Measurements from ENCODE around the gene SLC48A1.
"Not testable (repeated sequence)": the region's sequence is repeated elsewhere in the genome, so short reads cannot be mapped to it uniquely, and the experiment has no call there.

SLC48A1 gene

DNA sequence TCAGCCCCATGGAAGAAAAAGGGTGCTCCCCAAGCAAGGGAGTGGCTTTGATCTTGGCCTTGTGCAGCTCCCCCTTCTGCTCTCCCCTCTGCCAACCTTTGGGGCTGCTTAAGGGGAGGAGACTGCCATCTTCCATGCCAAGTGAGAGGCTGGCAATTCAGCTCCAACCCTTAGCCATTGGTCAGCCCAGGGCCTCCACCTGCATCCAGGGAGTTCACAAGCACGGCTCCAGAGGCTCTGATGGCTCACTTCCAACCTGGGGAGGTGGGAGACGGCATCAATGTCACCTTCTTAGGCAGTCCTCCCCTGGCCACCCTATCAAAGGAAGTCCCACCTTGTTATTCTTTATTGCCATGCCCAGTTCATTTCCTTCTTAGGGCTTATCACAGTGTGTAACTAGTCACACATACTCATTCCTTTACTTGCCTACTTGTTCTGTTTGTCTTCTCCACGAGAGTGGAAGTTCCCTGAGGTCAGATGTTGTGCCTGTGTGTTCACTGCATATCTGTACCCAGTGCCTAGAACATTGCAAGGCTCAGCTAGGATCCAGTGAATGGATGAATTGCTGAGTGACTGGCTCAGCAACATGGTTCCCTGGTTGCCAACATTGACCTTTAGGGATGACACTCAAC, 41.6 kb downstream of the SLC48A1 start:
- no peak for DNase-seq

DNA sequence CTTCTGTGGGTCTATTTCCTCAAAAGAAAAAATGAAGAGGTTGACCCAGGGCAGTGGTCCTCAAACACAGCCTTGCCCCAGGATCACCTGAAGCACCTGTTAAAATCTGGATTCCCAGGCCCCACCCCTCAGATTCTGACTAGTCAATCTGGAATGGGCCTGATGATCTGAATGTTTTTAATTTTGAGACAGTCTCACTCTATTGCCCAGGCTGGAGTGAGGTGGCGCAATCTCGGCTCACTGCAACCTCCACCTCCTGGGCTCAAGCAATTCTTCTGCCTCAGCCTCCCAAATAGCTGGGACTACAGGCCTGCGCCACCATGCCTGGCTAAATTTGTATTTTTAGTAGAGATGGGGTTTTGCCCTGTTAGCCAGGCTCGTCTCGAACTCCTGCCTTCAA, 42.4 kb downstream of the SLC48A1 start:
- DNase-seq: not testable (repeated sequence)

GRCh38 chr12:47816403-47817271, 43.6 kb downstream of the SLC48A1 start:
- no peak for DNase-seq

DNA sequence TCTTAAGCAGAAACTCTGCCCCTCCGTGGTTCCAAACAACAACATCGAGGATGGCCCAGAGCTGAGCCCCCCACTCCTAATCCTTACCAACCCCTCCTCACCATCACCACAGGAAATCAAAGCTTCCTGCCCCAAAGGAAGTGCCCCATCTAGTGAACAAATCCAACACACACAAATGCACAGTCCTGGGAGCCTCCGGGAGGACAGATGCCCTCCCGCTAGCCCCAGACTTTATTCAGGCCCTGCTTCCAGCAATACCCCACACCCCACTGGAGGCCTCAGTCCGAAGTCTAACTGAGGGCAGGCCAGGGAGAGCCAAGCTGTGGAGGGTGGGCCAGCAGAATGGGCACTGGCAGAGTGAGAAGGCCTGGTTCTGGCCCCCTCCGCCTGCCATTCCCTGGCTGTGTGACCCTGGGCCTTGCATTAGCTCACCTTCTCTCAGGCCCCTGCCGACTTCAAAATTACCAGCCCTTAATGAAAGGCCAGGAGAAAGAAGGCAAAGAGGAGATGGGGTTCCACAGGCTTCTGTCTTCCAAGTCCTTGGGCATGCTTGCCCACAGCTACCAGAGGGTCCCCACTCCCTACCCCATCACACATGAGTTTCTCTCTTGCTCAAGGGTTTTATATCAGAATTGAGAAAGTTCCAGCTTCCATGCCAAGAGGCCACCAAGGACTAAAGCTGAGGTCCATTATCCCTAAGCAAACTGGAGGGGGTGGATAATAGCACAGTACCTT, 44.4 kb downstream of the SLC48A1 start:
- no peak for DNase-seq

DNA sequence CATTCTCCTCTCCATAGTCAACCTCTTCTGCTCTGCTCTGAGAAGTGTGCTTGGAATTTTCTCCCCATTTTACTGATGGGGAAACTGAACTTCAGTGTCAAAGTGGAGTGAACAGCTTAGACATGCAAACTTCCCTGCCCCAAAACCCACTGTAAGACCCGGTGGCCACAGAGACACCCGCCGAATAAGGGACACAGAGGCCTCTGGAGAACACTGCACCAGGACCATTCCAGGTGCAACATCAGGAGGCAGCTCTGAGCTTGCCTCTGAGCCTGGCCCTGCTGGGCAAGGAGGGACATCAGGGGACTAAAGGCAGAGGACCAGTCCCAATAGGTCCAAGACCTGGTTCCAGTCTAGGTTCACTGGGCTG, 45.0 kb downstream of the SLC48A1 start:
- no peak for DNase-seq

DNA sequence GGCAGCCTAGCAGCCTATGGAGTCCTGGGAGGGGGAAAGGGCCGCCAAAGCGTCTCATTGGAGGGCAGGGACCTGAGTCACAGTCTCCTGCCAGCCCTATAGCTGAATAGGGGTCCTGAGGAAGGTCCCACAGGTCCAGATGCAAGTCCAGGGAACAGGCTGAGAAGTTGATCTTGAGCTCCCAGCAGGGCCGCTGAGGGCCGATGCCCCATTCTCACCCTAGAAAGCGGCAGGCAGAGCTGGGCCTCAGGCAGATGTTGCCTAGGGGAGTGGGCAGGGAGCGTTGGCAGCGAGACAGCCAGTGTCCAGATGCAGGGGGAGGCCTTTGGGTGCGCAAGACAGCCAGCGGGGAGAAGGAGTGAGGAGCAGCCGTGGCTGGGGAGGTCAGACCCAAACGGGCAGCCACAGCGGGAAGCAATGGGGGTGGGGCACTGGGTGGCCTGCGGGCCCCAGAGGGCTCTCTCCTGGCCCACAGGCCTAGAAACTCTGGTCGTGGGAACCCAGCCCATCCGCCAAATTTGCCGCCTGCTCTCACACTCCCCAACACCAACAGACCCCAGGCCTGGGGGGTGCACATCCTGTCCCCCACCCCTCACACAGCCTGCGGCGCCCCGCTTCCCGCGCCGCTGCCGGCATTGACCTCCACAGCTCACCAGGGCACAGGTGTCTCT, 45.6 kb downstream of the SLC48A1 start:
- peak; percentile 53 for DNase-seq

- DNase-seq: peak; percentile 74
Observed at GRCh38 chr12:47819138-47819895, 46.3 kb downstream of the SLC48A1 start.

DNA sequence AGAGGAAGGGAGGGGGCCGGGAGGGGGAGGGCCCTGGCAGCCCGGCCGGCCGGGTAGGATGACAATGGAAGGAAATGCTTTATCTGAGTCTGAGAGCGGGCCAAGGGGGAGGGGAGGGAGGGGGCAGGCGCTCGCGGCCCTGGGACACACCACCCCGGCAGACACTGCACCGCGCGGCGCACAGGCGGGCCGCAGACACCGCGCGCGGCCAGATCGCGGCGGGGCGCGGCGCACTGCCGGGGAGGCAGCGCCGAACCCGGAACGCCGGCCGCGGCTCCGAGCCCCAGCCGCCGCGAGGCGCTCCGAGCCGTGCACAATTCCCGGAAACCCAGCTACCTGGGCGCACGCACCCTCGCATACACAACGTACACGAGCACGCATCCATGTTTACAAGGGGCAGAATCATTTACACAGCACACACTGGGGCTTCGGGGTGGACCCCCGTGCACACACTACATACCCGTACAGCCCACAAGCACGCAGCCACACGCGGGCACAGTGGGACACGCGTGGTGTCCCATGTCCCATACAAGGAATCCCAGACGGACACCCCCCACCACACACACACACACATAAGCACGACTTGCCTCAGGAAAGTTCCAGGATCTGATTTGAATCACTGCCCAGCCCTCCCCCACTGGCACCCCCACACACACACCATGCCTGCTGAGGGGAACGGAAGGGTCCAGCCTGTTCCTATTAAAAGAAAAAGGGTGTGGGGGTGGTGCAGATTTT, 47.0 kb downstream of the SLC48A1 start, which contains the start of gene HDAC7:
HDAC7 (minus strand) TSS at position 8 of the 735 bp plus-strand sequence. CDS start 118 bp downstream, outside the sequence.
- DNase-seq: peak; percentile 91

DNA sequence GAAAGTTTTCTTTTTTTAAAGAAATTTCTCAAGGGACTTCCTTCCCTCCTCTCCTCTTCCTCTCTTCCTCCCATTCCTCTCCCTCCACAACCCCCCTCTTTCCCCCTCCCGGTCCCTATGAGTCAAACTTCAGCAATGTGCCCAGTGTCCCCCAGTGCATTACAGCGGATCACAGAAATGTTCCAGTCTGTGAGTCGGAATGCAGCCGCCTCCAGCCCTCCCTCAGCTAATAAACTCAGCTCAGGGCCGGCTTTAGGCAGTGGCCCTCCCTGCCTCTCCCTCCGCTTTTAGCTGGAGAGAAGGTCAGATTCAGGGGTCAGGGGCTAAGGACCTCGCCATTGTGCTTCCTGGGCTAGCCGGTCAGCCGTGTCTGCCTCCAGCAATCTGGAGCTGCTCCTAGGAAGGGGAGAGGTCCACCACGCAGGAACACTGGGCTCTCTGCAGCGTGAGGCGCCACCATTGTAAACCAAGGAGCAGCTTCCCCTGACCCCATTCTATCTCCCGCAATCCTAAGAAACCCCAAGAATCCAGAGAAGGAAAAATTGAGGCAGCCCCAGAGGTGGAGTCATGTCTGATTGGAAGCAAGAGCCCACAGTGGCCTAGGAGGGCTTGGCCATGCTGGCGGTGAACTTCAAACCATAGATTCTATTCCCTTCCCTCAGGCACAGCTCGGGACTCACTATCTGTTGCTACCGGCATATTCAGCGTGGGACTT, 47.8 kb downstream of the SLC48A1 start:
- peak; percentile 91 for DNase-seq

GRCh38 chr12:47821346-47821706, 48.3 kb downstream of the SLC48A1 start:
- DNase-seq: no peak

DNA sequence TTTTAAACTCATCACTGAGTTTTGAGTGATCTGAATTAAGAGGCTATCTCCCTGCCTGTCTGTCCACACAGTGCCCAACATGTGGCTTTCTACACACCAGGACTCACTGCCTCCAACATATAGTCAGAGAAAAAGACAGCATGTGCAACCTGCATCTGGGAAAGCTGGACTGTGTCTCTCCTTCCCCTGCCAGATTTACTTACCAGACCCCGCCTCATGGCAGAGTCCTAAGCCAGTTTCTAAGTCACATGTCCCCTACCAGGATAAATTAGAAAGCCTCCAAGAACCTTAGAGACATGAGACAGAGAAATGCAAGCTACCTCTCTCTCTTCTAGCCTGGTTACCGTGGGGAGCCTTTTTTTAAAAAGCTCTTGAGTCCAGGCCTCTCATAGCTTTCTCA, 49.4 kb downstream of the SLC48A1 start:
- DNase-seq: peak; percentile 55

DNA sequence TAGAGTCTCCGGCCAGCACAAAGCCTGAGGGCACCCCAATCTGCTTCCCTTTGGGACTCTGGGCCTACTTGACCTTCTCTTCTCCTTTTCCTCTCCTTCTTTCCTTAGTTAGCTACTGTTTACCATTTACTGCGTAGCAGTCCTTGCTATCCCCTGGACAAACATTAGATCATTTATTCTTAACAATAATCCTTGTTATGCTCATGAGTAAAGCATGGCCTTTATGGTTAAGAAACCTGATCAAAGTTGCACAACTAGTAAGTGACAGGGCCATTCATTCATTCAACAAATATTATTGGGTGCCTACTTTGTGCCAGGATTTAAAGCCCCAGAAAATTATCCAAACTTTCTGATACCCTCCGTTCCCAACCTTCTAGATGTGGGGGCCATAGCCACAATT, 49.8 kb downstream of the SLC48A1 start:
- no peak for DNase-seq

- DNase-seq: no peak
Observed at GRCh38 chr12:47823422-47824086, 50.5 kb downstream of the SLC48A1 start.

DNA sequence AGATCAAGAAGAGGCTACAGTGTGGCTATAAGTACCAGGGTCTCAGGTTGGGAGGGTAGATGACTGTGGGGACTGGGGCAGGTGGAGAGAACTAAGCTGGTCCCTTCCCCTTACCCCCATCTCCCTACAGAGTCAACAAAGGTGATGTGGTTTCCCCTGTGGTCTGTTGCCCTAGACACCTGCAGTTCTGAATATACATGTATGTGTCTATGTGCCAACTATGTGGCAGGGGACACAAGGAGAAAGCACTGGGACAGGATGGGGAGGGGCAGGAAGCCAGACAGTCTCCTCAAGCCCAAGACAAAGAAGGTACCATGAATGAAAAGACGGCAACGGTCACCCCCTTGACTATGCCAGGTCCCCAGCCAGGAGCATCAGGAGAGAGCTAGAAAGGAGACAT, 51.2 kb downstream of the SLC48A1 start:
- no peak for DNase-seq

- no peak for DNase-seq
Observed at GRCh38 chr12:47824635-47825034, 51.6 kb downstream of the SLC48A1 start.

DNA sequence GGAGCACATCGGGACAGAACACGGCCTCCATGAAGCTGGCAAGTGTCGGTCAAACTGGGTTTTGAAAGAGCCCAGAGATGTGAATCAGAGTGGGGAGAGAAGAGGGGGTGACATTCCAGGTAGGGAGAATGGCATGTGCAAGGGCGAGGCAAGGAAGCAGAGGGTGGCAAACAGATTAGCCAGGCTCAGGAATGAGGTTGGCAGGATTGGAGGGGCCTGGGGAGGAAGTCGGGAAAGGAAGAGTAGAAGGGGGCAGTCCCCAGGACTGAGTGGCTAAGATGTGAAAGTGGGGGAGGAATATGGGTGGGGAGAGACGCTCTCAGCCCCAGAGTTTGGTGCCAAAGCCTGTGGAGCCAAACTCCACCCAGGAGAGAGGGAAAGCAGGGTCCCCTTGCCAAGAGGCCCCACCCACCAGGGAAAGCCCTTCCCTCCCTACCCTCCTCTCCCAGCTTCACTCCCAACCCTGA, 52.2 kb downstream of the SLC48A1 start:
- DNase-seq: peak; percentile 65

DNA sequence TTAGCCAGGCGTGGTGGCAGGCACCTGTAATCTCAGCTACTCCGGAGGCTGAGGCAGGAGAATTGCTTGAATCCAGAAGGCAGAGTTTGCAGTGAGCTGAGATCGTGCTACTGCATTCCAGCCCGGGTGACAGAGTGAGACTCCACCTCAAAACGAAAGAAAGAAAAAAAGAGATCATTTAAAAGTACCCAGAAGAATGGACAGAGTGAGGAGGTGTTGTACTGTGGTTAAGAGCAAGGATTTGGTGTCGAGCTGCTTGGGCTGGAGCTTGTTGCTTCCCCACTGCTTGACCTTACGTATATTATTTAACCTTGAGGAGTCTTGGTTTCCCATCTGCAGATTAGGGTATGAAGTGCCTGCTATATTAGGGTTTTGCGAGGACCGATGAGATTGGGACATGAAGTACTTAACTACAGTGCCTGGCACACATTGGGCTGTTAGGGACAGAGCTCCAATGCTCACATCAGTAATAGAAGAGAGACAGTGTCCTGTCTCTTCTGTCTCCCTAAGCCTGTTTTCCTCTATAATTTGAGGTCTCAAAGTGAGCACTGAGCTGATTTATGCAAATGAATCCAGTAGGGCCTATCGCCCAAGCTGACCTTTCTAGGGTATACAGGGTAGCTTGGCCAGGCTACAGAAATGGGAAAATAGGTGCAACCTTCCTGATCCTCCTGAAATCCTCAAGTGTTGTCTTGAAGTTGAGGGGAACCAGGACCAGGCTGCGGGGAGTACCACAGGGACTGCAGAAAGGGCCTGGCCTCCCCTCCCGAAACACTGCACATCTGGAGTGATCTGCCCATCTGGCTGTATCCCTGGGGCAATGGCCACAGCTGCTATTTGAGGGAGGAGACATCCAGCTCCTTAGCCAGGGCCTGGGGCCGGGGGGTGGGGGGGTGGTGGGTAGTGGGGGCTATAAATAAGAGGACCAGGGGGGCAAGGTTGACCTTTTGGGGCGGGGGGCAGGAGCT, 55.3 kb downstream of the SLC48A1 start:
- peak; percentile 69 for DNase-seq

GRCh38 chr12:47828976-47829482, 56.0 kb downstream of the SLC48A1 start:
- peak; percentile 79 for DNase-seq

DNA sequence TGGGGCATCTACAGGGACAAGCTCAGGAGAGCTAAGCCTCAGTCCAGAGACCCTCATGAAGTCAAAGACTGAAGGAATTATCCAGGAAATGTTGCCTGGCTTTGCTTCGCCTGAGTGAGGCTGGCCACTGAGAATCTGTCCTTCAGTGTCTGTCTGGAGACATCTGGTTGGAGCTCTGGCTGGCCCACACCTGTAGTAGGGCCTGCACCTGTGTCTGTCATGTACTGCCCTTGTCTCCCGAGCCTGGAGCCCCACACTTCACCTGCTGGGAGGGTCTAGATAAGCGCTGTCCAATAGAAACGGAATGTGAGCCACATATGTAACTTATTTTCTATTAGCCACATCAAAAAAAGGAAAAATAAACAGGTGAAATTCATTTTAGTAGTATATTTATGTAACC, 56.5 kb downstream of the SLC48A1 start:
- DNase-seq: no peak
